Bone marrow (tissue), 2 donors: Measurements from ENCODE around the gene PHRF1.

Source experiments
- DNase-seq, 2 donors: peaks; one replicate each; lab custom pipeline; 2025; lab: John Stamatoyannopoulos, UW

The PHRF1 gene, protein sequence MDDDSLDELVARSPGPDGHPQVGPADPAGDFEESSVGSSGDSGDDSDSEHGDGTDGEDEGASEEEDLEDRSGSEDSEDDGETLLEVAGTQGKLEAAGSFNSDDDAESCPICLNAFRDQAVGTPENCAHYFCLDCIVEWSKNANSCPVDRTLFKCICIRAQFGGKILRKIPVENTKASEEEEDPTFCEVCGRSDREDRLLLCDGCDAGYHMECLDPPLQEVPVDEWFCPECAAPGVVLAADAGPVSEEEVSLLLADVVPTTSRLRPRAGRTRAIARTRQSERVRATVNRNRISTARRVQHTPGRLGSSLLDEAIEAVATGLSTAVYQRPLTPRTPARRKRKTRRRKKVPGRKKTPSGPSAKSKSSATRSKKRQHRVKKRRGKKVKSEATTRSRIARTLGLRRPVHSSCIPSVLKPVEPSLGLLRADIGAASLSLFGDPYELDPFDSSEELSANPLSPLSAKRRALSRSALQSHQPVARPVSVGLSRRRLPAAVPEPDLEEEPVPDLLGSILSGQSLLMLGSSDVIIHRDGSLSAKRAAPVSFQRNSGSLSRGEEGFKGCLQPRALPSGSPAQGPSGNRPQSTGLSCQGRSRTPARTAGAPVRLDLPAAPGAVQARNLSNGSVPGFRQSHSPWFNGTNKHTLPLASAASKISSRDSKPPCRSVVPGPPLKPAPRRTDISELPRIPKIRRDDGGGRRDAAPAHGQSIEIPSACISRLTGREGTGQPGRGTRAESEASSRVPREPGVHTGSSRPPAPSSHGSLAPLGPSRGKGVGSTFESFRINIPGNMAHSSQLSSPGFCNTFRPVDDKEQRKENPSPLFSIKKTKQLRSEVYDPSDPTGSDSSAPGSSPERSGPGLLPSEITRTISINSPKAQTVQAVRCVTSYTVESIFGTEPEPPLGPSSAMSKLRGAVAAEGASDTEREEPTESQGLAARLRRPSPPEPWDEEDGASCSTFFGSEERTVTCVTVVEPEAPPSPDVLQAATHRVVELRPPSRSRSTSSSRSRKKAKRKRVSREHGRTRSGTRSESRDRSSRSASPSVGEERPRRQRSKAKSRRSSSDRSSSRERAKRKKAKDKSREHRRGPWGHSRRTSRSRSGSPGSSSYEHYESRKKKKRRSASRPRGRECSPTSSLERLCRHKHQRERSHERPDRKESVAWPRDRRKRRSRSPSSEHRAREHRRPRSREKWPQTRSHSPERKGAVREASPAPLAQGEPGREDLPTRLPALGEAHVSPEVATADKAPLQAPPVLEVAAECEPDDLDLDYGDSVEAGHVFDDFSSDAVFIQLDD (N-terminal part only)

DNA sequence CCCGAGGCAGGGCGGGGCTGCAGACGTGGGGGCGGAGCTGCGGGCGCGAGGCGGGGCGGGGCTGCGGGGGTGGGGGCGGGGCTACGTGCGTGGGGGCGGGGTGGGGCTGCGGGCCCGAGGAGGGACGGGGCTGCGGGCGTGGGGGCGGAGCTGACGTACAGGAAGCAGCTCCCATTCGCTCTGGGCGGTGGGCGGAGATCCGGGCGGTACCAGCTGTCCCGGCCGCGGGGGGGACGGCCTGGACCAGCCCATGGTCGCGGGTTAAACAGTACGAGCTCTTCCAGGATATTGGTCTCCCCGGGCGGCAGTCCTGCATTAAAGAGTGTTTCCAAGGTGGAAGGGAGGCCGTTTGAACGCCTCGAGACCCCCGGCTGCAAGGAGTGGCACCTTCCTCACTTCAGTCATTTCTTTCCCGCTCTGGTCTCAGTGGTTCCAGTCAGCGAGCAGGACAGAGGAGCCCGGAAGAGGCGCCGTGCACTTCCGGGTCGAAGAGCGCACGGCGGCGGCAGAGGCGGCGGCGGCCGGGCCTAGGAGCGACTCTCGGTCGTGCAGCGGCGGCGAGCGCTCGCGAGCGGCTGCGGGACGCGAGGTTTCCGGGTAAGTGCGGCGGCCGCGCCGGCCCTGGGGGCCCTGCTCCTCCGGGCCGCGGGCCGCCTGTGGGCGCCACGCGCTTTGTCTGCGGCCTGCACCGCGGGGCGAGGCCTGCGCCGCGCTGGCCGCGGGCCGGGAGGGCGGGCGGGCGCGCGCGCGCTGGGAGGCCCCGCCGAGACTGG lies at the start of gene PHRF1:
Gene PHRF1 (plus strand): TSS at position 475 of the 773 bp plus-strand sequence. CDS start 5,043 bp downstream, outside the sequence.
- peak; percentile 93 to 96 for DNase-seq

DNA sequence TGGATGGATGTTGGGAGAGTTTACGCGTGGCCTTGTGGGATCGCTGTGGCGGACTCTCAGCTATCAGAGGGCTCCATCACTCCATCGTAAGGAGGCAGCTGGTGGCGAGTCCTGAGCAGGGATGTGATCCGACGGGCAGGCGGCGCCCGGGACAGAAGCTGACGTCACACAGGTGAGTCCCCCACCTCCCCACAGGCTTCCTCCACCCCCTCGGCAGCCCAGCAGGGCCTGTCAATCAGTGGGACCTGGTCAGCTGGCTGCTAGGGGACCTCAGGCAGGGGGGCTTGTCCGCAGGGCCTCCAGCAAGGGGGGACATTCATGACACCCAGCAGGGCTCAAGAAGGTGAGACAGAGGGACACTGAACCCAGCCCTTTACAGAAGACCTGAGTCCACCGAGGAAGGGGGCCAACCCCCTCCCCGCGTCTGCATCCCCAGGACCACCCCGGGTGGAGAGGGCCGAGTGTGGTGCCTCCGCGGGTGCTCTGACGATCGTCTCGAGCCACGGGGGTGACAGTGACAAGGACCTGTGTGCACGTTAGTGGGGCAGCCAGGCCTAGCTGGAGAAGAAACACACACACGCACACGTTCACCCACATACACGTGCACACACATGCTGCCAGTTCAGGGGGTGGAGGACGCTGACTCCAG lies 48.0 kb upstream of the PHRF1 start:
- no peak for DNase-seq

DNA sequence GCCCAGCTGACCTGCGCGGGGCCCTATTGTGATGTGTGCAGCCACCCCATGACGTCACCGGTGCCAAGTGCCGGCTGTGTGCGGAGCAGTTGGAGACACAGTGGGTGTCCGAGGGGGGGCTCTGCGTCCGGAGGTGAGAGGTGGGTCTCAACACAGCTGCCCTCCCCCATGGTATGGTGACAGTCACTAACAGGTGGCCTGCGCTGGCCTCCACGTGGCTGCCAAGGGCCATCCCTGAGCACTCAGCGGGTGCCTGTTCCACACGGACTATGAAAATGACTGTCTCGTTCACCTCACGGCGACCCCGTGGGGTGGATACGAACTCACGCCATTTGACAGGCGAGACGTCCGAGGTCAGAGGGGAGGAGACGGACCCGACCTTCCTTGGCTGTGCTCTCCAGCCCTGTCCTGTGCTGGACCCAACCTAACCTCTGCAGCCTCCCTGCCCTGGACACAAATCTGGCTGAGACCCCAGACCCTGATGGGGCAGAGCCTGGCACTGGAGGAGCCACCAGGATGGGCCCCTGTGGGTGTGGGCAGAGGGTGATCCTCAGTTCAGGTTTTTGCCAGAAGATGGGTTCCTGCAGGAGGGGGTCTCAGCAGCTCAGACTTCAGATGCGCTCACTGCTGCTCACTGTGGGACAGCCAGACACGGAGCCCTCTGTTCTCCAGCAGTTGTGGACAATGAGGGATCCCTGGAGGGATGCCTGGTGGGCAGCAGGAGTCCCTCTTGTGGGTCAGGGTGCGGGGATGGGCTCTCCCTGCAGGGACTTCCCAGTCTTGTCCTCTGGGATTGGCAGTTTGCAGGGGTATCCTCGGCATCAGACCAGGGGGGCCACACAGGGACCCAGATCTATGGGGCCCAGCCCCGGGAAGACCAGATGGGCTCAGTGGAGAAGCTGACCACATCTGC lies 47.2 kb upstream of the PHRF1 start:
- DNase-seq = no peak

DNA sequence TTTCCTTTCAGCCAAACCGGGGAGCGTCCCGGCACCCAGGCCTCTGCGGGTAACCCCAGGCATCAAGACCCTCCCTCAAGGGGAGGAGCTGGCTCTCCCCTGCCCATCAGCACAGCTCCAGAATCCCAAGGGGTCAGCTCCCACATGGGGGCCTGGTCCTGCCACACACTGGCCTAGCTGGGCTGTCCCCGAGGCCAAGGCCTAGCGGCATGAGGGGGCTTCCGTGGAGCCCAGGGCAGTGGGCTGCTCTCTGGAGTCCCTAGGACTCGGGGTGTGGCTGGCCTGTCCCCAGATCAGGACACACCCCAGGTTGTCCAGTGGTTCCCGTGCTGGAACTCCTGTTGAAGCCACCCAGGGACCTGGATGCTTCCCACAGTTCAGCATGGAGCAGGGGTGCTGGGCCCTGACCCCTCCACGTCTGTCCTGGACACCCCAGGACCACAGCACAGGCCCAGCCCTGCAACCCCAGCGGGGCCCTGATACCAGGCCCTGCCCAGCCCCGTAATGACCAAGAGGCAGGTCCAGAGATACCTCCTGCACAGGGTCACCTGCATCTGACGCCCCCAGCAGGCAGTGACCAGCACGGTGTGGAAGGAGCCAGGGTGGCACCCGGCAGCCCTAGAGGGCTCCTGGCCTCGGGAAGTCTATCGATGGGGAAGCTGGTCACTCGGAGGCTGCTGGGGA lies 46.4 kb upstream of the PHRF1 start:
- no peak for DNase-seq

DNA sequence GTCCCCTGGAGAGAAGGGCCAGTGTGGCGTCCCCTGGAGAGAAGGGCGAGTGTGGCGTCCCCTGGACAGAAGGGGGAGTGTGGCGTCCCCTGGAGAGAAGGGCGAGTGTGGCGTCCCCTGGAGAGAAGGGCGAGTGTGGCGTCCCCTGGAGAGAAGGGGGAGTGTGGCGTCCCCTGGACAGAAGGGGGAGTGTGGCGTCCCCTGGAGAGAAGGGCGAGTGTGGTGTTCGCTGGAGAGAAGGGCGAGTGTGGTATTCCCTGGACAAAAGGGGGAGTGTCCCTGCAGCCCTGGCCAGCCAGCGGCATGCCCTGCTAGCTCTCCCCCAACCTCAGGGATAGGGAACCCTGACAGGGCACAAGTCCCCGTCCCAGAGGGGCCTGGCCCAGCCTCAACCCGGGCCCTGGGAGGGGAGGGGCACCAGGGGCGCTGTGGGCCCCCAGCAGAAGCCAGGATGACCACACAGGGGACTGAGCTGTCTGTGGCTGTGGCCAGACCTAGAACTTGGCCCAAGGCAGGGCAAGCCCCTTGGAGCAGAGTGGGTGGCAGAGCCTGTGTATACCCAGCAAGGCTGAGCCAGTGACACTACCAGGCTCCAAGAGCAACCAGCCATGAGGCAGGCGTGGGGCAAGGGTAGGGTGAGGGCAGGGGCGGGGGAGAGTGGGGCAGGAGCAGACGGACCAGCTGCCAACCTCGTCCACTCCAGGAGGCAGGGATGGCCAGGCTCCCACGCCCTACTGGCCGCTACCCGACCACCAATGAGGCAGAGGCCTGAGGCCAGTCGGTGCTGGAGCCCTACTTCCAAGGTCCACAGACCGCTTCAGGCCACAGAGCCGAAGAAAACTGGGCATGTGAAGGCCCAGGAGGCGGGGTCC lies 45.1 kb upstream of the PHRF1 start:
- DNase-seq = no peak

DNA sequence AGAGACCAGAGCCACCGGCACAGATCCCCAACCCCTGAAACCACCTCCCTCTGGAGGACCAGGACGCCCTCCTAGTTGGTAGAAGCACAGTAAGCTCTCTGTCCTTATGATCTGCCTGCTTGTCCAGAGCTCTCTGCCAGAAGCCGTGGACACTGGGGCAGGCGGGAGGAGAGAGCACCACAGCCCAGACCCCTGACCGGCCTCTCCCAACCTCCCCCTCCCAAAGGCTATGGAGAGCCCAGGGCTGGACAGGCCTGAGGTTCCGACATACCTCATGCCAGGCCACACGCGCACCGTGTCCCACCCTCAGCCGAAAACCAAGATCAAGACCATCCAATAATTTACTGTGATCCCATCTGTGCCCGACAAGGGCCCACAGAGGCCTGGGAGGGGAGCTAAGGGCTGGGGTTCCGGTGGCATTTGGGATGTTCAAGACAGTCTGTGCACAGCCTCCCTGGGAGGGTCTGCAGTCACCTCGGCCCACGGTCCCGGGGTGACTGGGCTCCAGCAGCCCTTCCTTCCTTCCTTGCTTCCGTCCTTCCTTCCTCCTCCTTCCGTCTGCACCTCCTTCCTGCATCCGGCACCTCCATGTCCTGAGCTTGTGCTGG lies 44.2 kb upstream of the PHRF1 start:
- DNase-seq = no peak

DNA sequence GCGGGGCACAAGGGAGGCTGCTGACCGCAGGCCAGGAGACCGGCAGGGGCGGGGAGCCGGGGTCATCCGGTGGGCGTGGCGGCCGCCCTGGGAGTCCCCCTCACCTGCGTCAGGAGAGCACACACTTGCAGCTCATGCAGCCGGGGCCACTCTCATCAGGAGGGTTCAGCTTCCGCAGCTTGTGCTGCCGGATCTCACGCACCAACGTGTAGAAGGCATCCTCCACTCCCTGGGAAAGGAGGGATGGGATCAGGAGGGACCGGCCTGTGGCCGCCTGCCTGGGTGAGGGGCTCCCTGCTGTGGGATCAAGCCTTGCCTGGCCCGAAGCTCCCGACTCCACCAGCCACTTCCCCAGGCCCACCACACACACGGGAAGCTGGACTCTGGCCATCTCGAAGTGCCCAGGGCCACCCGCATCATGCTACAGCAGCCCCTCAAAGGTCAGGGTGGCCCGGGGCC lies 43.7 kb upstream of the PHRF1 start:
- no peak for DNase-seq

DNA sequence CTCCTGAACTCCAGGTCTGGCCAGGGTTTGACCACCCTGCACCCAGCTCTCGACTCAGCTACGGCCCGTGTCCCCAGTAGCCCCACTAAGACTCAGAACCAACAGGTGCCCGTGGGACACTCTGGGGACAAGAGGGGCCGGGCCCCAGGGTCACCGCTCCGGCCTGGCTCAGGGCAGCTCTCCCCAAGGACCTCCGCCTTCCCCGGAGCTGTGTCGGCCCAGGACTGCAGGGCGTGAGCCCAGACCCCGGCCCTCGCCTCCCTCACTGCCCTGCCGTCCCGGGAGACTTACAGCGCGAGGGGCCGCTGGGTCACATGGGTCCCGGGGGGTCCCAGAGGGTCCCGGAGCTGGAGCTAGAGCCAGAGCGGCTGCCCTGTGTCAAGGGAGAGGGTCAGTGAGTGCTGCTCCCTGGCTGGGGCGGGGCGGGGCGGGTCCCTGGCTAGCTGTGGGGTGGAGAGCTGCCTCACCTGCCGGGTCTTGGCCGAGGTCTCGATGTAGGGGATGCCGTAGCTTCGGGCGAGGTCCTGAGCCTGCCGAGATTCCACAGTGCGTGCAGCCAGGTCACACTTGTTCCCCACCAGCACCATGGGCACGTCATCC lies 43.2 kb upstream of the PHRF1 start:
- no peak for DNase-seq

DNA sequence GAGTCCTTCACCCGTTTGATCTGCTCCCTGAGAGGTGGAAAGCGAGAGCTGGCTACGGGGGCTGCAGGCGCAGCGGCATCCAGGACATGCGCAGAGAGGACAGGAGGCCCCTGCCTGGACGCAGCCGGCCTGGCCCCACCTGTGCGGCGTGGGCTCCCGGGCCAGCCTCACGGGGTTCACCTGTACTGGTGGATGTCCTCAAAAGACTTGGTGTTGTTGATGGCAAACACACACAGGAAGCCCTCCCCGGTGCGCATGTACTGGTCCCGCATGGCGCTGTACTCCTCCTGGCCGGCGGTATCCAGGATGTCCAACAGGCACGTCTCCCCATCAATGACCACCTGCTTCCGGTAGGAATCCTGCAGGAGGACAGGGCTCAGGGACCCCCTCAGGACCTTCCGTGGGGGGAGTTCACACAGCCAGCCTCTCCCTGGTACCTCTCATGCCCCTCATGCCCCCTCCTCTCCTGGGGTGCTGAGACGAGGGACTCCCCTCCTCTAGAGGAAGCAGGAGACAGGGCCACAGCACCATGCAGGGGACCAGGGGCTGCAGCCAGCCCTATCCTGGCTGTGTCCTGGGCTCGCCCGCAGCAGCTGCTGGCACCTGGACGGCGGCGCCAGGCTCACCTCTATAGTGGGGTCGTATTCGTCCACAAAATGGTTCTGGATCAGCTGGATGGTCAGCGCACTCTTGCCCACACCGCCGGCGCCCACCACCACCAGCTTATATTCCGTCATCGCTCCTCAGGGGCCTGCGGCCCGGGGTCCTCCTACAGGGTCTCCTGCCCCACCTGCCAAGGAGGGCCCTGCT lies 42.5 kb upstream of the PHRF1 start:
- no peak for DNase-seq

DNA sequence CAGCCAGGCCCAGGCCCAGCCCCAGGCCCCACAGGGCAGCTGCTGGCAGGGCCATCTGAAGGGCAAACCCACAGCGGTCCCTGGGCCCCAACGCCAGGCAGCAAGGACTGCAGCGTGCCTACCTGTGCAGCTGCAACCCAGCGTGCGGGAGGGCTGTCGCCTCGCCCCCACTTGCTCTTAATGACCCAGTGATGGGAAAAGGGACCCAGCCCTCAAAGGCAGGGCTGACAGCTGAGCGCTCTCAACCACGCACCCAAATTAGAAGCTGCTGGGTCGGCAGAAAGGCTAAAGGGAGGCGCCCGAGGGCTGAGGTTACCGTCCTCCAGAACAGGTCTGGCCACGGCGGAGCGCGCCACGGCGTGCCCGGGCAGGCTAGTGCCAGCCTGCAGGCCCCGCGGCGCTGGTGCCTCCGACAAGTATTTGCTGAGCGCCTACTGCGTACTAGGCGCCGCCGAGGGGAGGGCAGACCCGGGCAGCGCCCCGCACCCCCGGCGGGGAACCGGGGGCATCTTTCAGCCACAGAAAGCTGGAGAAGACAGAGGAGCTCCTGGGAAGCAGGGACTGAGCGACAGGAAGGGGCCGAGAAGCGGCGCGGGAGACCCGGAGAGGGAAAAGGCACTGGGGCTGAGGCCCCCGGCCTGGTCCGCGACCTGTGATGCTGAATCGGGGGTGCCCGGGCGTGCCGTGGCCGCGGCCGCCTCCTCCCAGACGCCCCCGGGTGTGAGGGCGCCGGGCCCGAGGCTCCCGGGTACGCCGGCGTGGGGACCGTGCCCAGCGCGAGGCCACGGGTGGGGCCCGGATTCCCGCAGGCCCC lies 41.7 kb upstream of the PHRF1 start:
- no peak for DNase-seq

DNA sequence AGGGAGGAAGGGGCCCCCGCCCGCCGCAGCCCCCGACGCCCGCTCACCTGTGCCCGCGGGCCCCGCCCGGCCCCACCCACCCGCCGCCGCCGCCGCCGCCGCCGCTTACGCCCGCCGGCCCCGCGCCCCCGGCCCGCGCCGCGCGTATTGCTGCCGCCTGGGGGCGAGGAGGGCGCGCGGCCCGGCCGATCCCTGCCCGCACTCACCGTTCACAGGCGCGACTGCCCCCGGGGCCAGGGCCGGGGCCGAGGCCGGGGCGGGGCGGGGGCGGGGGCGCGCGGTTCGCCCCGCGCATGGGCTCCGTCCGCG lies 41.1 kb upstream of the PHRF1 start:
- DNase-seq = no peak

DNA sequence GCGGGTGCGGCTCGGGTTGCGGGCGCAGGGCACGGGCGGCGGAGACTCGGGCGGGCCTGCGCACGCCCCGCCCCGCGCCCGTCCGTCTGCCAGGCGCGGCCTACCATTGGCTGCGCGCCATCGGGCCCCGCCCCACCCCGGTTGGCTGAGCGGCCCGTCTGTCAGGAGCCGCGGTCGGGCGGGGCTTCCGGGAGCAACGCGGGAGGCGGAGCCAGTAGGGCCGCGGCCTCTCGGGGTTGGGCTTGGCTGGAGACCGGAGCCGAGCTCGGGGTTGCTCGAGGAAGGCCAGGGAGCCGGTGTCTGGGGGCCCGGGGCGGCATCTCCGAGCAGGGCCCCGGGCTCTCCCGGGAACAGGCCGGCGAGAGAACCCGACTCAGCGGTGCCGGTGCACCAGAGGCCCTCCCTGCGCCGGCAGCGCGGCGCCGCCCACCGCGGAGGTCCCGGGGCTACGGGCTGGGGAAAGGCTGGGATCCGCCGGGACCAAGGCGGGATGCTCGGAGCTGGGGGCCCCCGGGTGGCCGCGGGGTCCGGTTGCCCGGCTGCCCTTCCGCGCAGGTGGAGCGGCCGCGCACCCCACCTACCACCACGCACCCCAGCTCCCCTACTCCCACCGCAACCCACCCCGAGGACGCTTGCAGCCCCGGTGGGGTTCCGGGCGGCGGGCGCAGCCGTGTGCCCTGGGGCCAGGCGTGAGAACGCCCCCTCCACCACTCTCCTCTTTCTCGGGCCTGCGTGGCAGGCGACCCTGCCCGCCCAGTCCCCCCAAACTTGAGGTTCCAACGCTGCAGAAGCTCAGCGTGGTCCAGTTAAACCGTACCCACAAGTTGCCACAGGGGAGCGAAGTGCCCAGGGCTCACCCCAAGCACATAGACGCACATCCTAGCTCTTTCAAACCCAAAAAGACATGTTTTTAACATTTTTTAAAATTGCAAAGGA lies 40.5 kb upstream of the PHRF1 start, which contains the start of gene HRAS:
Gene HRAS (minus strand): TSS at position 58 of the 936 bp plus-strand sequence.
- DNase-seq = peak; percentile 75 to 78

DNA sequence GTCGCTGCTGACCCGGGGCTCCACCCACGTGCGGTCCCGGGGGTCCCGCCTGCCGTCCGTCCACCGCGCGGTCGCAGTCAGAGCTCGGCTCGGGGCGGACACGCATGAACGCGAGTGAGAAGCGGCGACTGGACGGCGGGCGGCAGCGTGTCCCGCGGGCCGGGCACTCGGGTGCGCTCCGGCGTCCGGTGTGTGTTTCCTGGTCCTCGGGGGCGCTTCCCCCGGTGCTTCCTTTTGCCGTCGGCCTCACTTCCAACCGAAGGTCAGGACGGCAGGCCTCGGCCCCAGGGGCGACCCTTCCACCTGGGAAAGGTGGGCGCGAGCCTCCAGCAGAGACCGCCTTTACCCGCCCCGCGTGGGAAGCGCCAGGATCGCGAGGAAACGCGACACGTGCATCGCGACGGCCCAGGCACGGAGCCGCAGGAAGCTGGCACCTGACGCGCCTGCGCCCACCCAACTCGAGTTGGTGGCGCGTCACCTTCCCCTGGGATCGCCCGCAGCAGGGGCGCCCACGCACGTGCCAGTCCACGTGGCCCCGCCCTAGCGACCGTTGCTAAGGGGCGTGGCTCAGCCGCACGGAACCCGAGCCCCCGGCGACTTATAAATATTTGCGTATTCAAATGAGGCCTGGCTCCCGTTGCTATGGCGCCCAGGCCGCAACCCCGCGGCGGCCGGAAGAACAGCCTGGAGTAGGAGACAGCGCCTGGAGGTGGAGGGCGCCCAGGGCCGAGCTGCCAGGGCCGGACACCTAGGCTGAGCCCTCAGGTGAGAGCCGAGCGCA lies 39.2 kb upstream of the PHRF1 start, which contains the start of gene LRRC56:
Gene LRRC56 (plus strand): TSS at position 687 of the 781 bp plus-strand sequence. CDS start 3,158 bp downstream, outside the sequence.
- DNase-seq = peak in 1 of 2 donors; percentile 59
